Lower leg skin (tissue), 3 donors: ENCODE data around the gene CCR5.

Experiments used
- POLR2A ChIP-seq, 2 donors: fragments of 450-650 bp; IDR thresholded peaks; one replicate each; pipeline ENCODE4 v1.6.1; 2016 to 2017; ENCODE audit warnings: antibody characterized with exemption in 2 of 2, mild to moderate bottlenecking in 1 of 2, moderate library complexity in 1 of 2
- TF ChIP-seq, protein P1 (sequence below), 3 donors: fragments of 450-650 bp; IDR thresholded peaks; one replicate each; pipeline ENCODE4 v1.5.1; 2016; ENCODE audit warnings: antibody characterized with exemption in 3 of 3, mild to moderate bottlenecking in 3 of 3, moderate library complexity in 2 of 3

DNA sequence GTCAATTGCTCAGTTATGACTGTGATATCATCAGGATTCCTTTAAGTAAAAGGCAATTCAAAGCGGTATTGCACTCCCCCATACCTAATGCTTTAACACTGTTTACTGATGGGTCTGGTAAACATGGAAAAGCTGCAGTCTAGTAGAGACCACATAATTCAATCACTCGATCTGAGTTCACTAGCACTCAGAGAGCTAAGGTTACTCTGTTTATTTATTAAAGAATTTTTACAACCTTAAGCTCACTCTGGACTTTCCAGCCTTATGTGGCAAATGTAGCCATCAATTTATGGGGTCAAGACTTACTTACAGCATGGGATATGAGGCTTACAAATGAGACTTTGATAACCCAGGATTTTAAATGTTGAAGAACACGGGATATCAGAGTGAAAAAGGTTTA is 35.2 kb upstream of the CCR5 start:
- TF ChIP-seq, protein P1, sequence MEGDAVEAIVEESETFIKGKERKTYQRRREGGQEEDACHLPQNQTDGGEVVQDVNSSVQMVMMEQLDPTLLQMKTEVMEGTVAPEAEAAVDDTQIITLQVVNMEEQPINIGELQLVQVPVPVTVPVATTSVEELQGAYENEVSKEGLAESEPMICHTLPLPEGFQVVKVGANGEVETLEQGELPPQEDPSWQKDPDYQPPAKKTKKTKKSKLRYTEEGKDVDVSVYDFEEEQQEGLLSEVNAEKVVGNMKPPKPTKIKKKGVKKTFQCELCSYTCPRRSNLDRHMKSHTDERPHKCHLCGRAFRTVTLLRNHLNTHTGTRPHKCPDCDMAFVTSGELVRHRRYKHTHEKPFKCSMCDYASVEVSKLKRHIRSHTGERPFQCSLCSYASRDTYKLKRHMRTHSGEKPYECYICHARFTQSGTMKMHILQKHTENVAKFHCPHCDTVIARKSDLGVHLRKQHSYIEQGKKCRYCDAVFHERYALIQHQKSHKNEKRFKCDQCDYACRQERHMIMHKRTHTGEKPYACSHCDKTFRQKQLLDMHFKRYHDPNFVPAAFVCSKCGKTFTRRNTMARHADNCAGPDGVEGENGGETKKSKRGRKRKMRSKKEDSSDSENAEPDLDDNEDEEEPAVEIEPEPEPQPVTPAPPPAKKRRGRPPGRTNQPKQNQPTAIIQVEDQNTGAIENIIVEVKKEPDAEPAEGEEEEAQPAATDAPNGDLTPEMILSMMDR (IDR thresholded peaks at IDR 0.05), result no peak
- no peak for TF ChIP-seq POLR2A (IDR thresholded peaks at IDR 0.05)
